Caco-2 (cell line): ENCODE results near the gene CUEDC2. TPM values are rescaled to one million over a fixed set of nuclear protein-coding genes. Genes with fewer than 3 reads are reported as not detected.

Experiments used
- BruUV-seq: library from RNA; stranded (reverse); fragments of 400-500 nt; replicated peaks from 2 replicates; lab custom pipeline; 2021; lab: Mats Ljungman, UMichigan
- CTCF ChIA-PET: fragments of 300-600 bp; sonication (Branson Sonifier 250); formaldehyde crosslinking; loops from one replicate; lab custom pipeline; 2022; ENCODE audit warnings: antibody characterized with exemption; lab: Charles Lee
- POLR2A ChIA-PET: fragments of 300-600 bp; sonication (Branson Sonifier 250); formaldehyde crosslinking; loops from one replicate; lab custom pipeline; 2022; ENCODE audit warnings: antibody characterized with exemption; lab: Charles Lee
- DNase-seq, 2 experiments: peaks; one replicate each; pipeline versions ENCODE4 v3.0.0 to v3.0.0-alpha.2; 2020 to 2022
- H3K27me3 ChIP-seq: replicated peaks from 2 replicates; pipeline ENCODE4 v1.6.0; 2011; ENCODE audit warnings: low read length; ENCODE audit not compliant: control insufficient read depth, insufficient read depth
- H3K36me3 ChIP-seq: 2 replicates; pipeline ENCODE4 v1.5.1; 2011; ENCODE audit warnings: low read length; ENCODE audit not compliant: control insufficient read depth, insufficient read depth
- H3K4me1 ChIP-seq: fragments of 250-450 bp; sonication (Bioruptor Pico); 2 replicates; pipeline ENCODE4 v1.5.1; 2020; ENCODE audit warnings: mild to moderate bottlenecking
- H3K4me3 ChIP-seq: 2 replicates; pipeline ENCODE4 v1.5.1; 2011; ENCODE audit warnings: low read depth, mild to moderate bottlenecking, control low read depth, low read length
- H3K9me3 ChIP-seq: fragments of 250-450 bp; sonication (Bioruptor Pico); 2 replicates; pipeline ENCODE4 v1.5.1; 2020; ENCODE audit warnings: mild to moderate bottlenecking, moderate library complexity
- H3K27ac Mint-ChIP-seq: one replicate; pipeline ENCODE4 v1.8.0; 2022; ENCODE audit warnings: mixed read lengths; ENCODE audit not compliant: unreplicated experiment
- H3K27me3 Mint-ChIP-seq: one replicate; pipeline ENCODE4 v1.8.0; 2022; ENCODE audit warnings: mixed read lengths; ENCODE audit not compliant: insufficient read depth, unreplicated experiment
- H3K36me3 Mint-ChIP-seq: one replicate; pipeline ENCODE4 v1.8.0; 2022; ENCODE audit warnings: mild to moderate bottlenecking, mixed read lengths; ENCODE audit not compliant: insufficient read depth, unreplicated experiment
- H3K4me1 Mint-ChIP-seq: one replicate; pipeline ENCODE4 v1.8.0; 2022; ENCODE audit warnings: low read depth, mixed read lengths; ENCODE audit not compliant: unreplicated experiment
- H3K4me3 Mint-ChIP-seq: one replicate; pipeline ENCODE4 v1.8.0; 2022; ENCODE audit warnings: mild to moderate bottlenecking, moderate library complexity, mixed read lengths; ENCODE audit not compliant: unreplicated experiment
- H3K9me3 Mint-ChIP-seq: one replicate; pipeline ENCODE4 v1.8.0; 2022; ENCODE audit warnings: mixed read lengths; ENCODE audit not compliant: unreplicated experiment
- CTCF ChIP-seq, 2 experiments: fragments of 200-600 bp in 1 of 2; IDR thresholded peaks; 1 replicate in 1 of 2; 2 replicates in 1 of 2; pipeline versions ENCODE4 v1.5.1 to v1.8.0; 2011 to 2022; ENCODE audit warnings: antibody characterized with exemption in 1 of 2, control low read depth in 1 of 2, inconsistent platforms in 1 of 2, low read depth in 1 of 2, low read length in 1 of 2, mild to moderate bottlenecking in 1 of 2, moderate library complexity in 1 of 2; ENCODE audit not compliant: insufficient read depth in 1 of 2, severe bottlenecking in 1 of 2, unreplicated experiment in 1 of 2
- intact Hi-C: fragments of 100-400 bp; cut with micrococcal nuclease; formaldehyde crosslinking; loops from one replicate; pipeline ENCODE4 v1.10.0; 2022; ENCODE audit not compliant: unreplicated experiment
- total RNA-seq: library from RNA; stranded (reverse); gene quantifications from 2 replicates; pipeline ENCODE4 v1.2.3, GENCODE V29; 2022

The CUEDC2 gene
- total RNA-seq, 1 experiment from 2014 or later, result 32.1 TPM

GRCh38 chr10:102470579-102471546 lies 38.5 kb upstream of the CUEDC2 start:
- Histone ChIP-seq H3K4me3 (no peak overlapping the region), H3K4me1 (no peaks in the 10 kb centered on the region), H3K36me3 (no peaks in the 10 kb centered on the region; the same call in 1 of the 2 replicates), H3K9me3 (no peaks in the 10 kb centered on the region), H3K27me3 (no peaks in the 10 kb centered on the region)
- no peak for DNase-seq
- Mint-ChIP-seq H3K9me3 (no peaks in the 10 kb centered on the region), H3K27me3 (no peaks in the 10 kb centered on the region), H3K36me3 (peaks cover 30% of the 10 kb centered on the region), H3K4me1 (no peaks in the 10 kb centered on the region), H3K27ac (no peak overlapping the region), H3K4me3 (no peak overlapping the region)
- no TSS peak for BruUV-seq
- ChIA-PET POLR2A (interaction anchor here (0.6 kb wide), 1 partner anchor 90 kb away, joined by 4 read pairs; no protein-coding TSS in a partner anchor), CTCF (no interaction called here)
- TF ChIP-seq CTCF (IDR thresholded peaks at IDR 0.05; ENCODE audit: insufficient read depth in 1 of 2, low read depth in 1 of 2, low read length in 1 of 2, severe bottlenecking in 1 of 2, unreplicated experiment in 1 of 2), result no peak
- intact Hi-C loops, result loop anchor here (1.0 kb wide), 1 partner anchor 8 kb away; no protein-coding TSS in a partner anchor

- POLR2A ChIA-PET, result no interaction called here
Measured at GRCh38 chr10:102468683-102469082, 36.3 kb upstream of the CUEDC2 start.

More at GRCh38 chr10:102468683-102469082, 36.3 kb upstream of the CUEDC2 start:
- H3K36me3 Mint-ChIP-seq, result peaks cover 27% of the 10 kb centered on the region
- intact Hi-C loops, result no loop called here
- no peaks in the 10 kb centered on the region for H3K9me3 Mint-ChIP-seq
- no peaks in the 10 kb centered on the region for H3K27me3 Mint-ChIP-seq
- DNase-seq, result no peak
- no peaks in the 10 kb centered on the region; the same call in 1 of the 2 replicates for H3K36me3 ChIP-seq
- H3K27me3 ChIP-seq, result no peaks in the 10 kb centered on the region
- H3K4me3 ChIP-seq, result no peak overlapping the region
- H3K9me3 ChIP-seq, result no peaks in the 10 kb centered on the region
- H3K4me3 Mint-ChIP-seq, result no peak overlapping the region
- H3K4me1 Mint-ChIP-seq, result peaks cover 3% of the 10 kb centered on the region
- H3K27ac Mint-ChIP-seq, result no peak overlapping the region
- TF ChIP-seq CTCF (IDR thresholded peaks at IDR 0.05; ENCODE audit: insufficient read depth in 1 of 2, low read depth in 1 of 2, low read length in 1 of 2, severe bottlenecking in 1 of 2, unreplicated experiment in 1 of 2), result no peak
- H3K4me1 ChIP-seq, result peaks cover 6% of the 10 kb centered on the region
- no TSS peak for BruUV-seq
- CTCF ChIA-PET, result no interaction called here
